Measurements from ENCODE around the gene TMEM221. TPM values are rescaled to one million over a fixed set of nuclear protein-coding genes. Genes with fewer than 3 reads are reported as not detected.

The TMEM221 gene
- total RNA-seq, 6 experiments from 2014 or later: 0.12 to 0.19 (median 0.16) TPM; not detected in 3

GRCh38 chr19:17409990-17410389 is 38.5 kb downstream of the TMEM221 start:
- H3K4me1 ChIP-seq: peaks cover 0 to 9% (median 0%) of the 10 kb centered on the region in 4 donors
- no peak overlapping the region for H3K4me3 ChIP-seq
- 66% methylated on average over 9 of the region's 9 CpGs for WGBS (ENCODE audit: insufficient coverage, low coverage, low lambda C conversion rate, missing lambda C conversion rate)
- H3K9me3 ChIP-seq: no peaks in the 10 kb centered on the region
- no peak overlapping the region for H3K27ac ChIP-seq
- DNase-seq (no peak), ATAC-seq (no peak)
- intact Hi-C loops (cut with DNase I): no loop called here
- TF ChIP-seq POLR2A (IDR thresholded peaks at IDR 0.05): no peak
- TF ChIP-seq, protein P1, sequence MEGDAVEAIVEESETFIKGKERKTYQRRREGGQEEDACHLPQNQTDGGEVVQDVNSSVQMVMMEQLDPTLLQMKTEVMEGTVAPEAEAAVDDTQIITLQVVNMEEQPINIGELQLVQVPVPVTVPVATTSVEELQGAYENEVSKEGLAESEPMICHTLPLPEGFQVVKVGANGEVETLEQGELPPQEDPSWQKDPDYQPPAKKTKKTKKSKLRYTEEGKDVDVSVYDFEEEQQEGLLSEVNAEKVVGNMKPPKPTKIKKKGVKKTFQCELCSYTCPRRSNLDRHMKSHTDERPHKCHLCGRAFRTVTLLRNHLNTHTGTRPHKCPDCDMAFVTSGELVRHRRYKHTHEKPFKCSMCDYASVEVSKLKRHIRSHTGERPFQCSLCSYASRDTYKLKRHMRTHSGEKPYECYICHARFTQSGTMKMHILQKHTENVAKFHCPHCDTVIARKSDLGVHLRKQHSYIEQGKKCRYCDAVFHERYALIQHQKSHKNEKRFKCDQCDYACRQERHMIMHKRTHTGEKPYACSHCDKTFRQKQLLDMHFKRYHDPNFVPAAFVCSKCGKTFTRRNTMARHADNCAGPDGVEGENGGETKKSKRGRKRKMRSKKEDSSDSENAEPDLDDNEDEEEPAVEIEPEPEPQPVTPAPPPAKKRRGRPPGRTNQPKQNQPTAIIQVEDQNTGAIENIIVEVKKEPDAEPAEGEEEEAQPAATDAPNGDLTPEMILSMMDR (IDR thresholded peaks at IDR 0.05): no peak
- peaks cover 0 to 4% (median 0%) of the 10 kb centered on the region in 4 donors for H3K36me3 ChIP-seq
- H3K27me3 ChIP-seq: no peaks in the 10 kb centered on the region

DNA sequence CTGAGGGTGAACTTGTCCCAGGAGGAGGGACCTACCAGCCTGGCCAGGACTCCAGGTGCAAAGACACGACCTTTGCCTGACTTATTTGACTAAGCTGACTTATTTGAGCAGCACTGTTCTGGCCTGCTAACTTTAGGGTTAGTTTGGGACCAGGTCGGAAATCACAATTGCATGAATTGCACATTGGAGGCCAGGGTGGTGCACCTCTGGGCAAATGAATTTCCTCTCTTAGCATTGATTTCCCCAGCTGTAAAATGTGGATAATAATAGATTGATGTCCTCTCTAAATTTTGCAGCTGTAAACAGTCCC is 41.6 kb downstream of the TMEM221 start:
- Histone ChIP-seq H3K36me3 (peaks cover 0 to 2% (median 0%) of the 10 kb centered on the region in 4 donors), H3K4me3 (peak overlapping the region; percentile 4 to 62 (median 51)), H3K27ac (peak overlapping the region; percentile 71 to 95 (median 92)), H3K4me1 (peaks cover 0 to 9% (median 0%) of the 10 kb centered on the region in 4 donors), H3K9me3 (no peaks in the 10 kb centered on the region), H3K27me3 (no peaks in the 10 kb centered on the region)
- TF ChIP-seq, protein P1 (IDR thresholded peaks at IDR 0.05): no peak
- no peak for TF ChIP-seq POLR2A (IDR thresholded peaks at IDR 0.05)
- 0% methylated on average over 2 of the region's 2 CpGs for WGBS (ENCODE audit: insufficient coverage, low coverage, low lambda C conversion rate, missing lambda C conversion rate)
- peak; percentile 18 to 61 (median 48) for ATAC-seq
- intact Hi-C loops (cut with DNase I): no loop called here
- peak in 1 of 3 donors; percentile 62 for DNase-seq

GRCh38 chr19:17406046-17406886 is 42.2 kb downstream of the TMEM221 start:
- intact Hi-C loops (cut with DNase I): no loop called here
- Histone ChIP-seq H3K27ac (peak overlapping the region; percentile 71 to 95 (median 92)), H3K9me3 (no peaks in the 10 kb centered on the region), H3K27me3 (no peaks in the 10 kb centered on the region), H3K4me1 (peaks cover 0 to 9% (median 0%) of the 10 kb centered on the region in 4 donors), H3K36me3 (peaks cover 0 to 4% (median 0%) of the 10 kb centered on the region in 4 donors), H3K4me3 (peak overlapping the region; percentile 36 to 62 (median 51))
- DNase-seq (no peak), ATAC-seq (peak; percentile 1 to 8 (median 5))
- TF ChIP-seq, protein P1 (IDR thresholded peaks at IDR 0.05): no peak
- no peak for TF ChIP-seq POLR2A (IDR thresholded peaks at IDR 0.05)
- 16% methylated on average over 8 of the region's 10 CpGs for WGBS (ENCODE audit: insufficient coverage, low coverage, low lambda C conversion rate, missing lambda C conversion rate)

DNA sequence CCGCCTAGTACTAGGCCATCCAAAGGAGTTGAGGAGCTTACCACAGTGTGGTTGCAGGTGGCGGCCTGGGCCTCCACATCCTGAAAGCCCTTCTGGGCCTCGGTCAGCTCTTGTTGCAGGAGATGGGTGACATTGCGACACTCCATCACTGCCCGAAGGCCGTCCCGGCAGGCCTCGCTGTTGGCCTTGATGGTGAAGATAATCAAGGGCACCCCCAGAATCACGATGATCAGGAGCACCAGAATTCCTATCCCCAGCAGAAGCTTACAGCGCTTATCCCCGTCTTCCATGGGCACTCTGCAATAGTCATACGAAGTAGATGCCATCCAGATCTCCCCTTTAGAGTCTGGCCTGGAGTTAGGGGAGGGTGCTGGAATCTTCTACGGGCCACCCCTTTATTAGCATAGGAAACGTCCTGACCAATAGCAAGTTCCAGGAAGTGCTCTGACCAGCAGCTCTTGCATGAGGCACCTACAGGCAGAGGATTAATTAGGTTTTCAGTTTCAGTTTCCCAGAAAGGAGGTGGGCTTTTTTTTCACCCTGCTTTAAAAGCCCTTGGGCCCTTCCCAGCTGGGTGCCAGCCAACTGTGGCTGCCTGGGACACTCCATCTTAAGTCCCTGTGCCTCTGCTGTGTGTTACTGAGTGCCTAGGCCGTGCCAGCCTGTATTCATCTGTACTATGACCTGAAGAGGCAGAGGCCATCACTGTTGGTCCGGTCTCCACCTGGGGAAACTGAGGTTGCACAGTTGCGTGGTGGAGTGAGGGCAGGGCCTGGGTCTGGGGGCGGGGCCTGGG is 43.0 kb downstream of the TMEM221 start, which contains the start of gene BST2:
Gene BST2 (minus strand): TSS at position 381 of the 796 bp plus-strand sequence. CDS start 55 bp downstream, at position 326.
- Histone ChIP-seq H3K9me3 (no peaks in the 10 kb centered on the region), H3K27ac (peak within 1 kb of the TSS; percentile 71 to 95 (median 92)), H3K4me1 (peaks cover 0 to 9% (median 0%) of the 10 kb centered on the region in 4 donors), H3K36me3 (peaks cover 0 to 4% (median 0%) of the 10 kb centered on the region in 4 donors), H3K4me3 (peak within 1 kb of the TSS; percentile 51 to 62 (median 54)), H3K27me3 (no peaks in the 10 kb centered on the region)
- WGBS (ENCODE audit: insufficient coverage, low coverage, low lambda C conversion rate, missing lambda C conversion rate): 0% methylated on average over 5 of the region's 18 CpGs
- ATAC-seq: peak; percentile 87 to 94 (median 93)
- intact Hi-C loops (cut with DNase I): no loop called here
- TF ChIP-seq, protein P1 (IDR thresholded peaks at IDR 0.05): no peak
- TF ChIP-seq POLR2A (IDR thresholded peaks at IDR 0.05): peak; percentile 62
- DNase-seq: peak; percentile 68 to 83 (median 77)

Measured in right lobe of liver (tissue), 6 donors.